ENCODE measurements around the gene SHKBP1. TPM values are rescaled to one million over a fixed set of nuclear protein-coding genes. Genes with fewer than 3 reads are reported as not detected.
"Not testable (repeated sequence)": the region's sequence is repeated elsewhere in the genome, so short reads cannot be mapped to it uniquely, and the experiment has no call there.

SHKBP1 gene
- total RNA-seq, 1 experiment from 2014 or later = 92.9 TPM

DNA sequence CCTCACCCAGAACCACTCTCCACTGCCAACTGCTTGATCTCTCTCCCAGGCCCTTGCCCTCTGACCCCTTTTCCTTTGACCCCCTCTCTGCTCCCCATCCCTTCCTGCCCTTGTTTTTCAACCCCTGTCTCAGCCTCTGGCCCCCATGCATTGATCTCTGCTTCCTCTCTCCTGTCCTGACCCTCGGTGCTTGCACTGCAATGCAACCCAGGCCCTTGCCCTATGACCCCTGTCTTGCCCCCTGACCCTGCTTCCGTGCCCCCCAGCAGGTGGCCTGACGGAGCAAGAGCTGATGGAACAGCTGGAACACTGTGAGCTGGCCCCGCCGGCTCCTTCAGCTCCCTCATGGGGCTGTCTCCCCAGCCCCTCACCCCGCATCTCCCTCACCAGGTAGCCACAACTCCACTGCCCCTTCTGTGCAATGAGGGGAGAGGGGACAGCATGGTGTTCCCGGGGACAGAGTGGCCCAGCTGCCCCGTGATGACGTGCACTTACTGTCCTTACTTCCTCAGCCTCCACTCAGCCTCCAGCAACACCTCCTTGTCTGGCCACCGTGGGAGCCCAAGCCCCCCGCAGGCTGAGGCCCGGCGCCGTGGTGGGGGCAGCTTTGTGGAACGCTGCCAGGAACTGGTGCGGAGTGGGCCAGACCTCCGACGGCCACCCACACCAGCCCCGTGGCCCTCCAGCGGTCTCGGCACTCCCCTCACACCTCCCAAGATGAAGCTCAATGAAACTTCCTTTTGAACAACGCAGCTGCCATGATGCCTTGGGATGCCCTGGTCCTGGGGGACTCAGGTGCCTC is 14.0 kb downstream of the SHKBP1 start:
- Histone ChIP-seq H3K4ac (ENCODE audit: low read depth, low read length) (no peak overlapping the region), H3T11ph (ENCODE audit: low read length) (no peak overlapping the region), H3K79me1 (ENCODE audit: insufficient read depth, low read depth, low read length, poor library complexity, severe bottlenecking) (no peaks in the 10 kb centered on the region), H3K23ac (ENCODE audit: insufficient read length, low read depth, low read length) (no peak overlapping the region), H3K18ac (ENCODE audit: insufficient read length, low read depth, low read length) (no peak overlapping the region), H2BK5ac (ENCODE audit: insufficient read length, low read length) (no peak overlapping the region), H2BK120ac (ENCODE audit: low read depth, low read length, poor library complexity, severe bottlenecking) (no peak overlapping the region), H3K9ac (ENCODE audit: extremely low read depth, insufficient read length, low read length) (no peak overlapping the region), H2BK15ac (ENCODE audit: low read depth, low read length) (no peak overlapping the region), H3K27me3 (ENCODE audit: insufficient read depth, low read length) (no peaks in the 10 kb centered on the region), H3K9me3 (ENCODE audit: control insufficient read depth, low read depth, low read length) (no peaks in the 10 kb centered on the region), H4K8ac (replicated peaks; ENCODE audit: insufficient read length, low read depth, low read length) (no peak overlapping the region), H2AK5ac (ENCODE audit: insufficient read length, low read length) (no peak overlapping the region), H3K14ac (ENCODE audit: insufficient read depth, low read length) (no peak overlapping the region; the same call in 1 of the 2 replicates), H3K4me2 (ENCODE audit: insufficient read depth, insufficient read length, low read length) (no peak overlapping the region), H4K20me1 (ENCODE audit: control insufficient read depth, insufficient read depth, insufficient read length) (no peaks in the 10 kb centered on the region), H3K23me2 (ENCODE audit: insufficient read length, low read depth, low read length, poor library complexity, severe bottlenecking) (peaks cover 5% of the 10 kb centered on the region), H4K5ac (ENCODE audit: insufficient read length, low read depth, low read length) (no peak overlapping the region), H3K79me2 (ENCODE audit: insufficient read depth, low read length) (no peaks in the 10 kb centered on the region), H3K56ac (ENCODE audit: insufficient read length, low read depth, low read length) (no peak overlapping the region), H4K91ac (ENCODE audit: insufficient read length, low read depth, low read length) (no peak overlapping the region), H2AFZ (ENCODE audit: low read length) (no peak overlapping the region), H2BK12ac (ENCODE audit: insufficient read length, low read depth, low read length) (no peak overlapping the region), H3K27ac (ENCODE audit: insufficient read length, low read depth, low read length) (no peak overlapping the region), H2BK20ac (ENCODE audit: low read depth, low read length, poor library complexity, severe bottlenecking) (no peak overlapping the region), H3K4me1 (ENCODE audit: insufficient read depth, low read length) (peaks cover 3% of the 10 kb centered on the region; the same call in 1 of the 2 replicates)
- H3K4me1 Mint-ChIP-seq = peaks cover 10 to 23% of the 10 kb centered on the region in 2 experiments
- peaks cover 15 to 52% (median 31%) of the 10 kb centered on the region in 3 experiments for H3K36me3 Mint-ChIP-seq (ENCODE audit: insufficient read depth in 1 of 3, low read depth in 3 of 3)
- peaks cover 8% of the 10 kb centered on the region for H3K27me3 Mint-ChIP-seq (ENCODE audit: low read depth)
- H3K9me3 Mint-ChIP-seq = no peaks in the 10 kb centered on the region
- H3K4me3 Mint-ChIP-seq = no peak overlapping the region
- TF ChIP-seq CTCF (conservative IDR thresholded peaks at IDR 0.05) = no peak
- DNase-seq = no peak
- H3K27ac Mint-ChIP-seq = no peak overlapping the region
- no CpG with 5 or more reads among the region's 22 CpGs for WGBS (ENCODE audit: extremely low coverage, insufficient read length, low lambda C conversion rate)

- H2AK5ac ChIP-seq (ENCODE audit: insufficient read length, low read length); H3K23ac ChIP-seq (ENCODE audit: insufficient read length, low read depth, low read length); DNase-seq; H4K91ac ChIP-seq (ENCODE audit: insufficient read length, low read depth, low read length); H3K23me2 ChIP-seq (ENCODE audit: insufficient read length, low read depth, low read length, poor library complexity, severe bottlenecking); H3K79me1 ChIP-seq (ENCODE audit: insufficient read depth, low read depth, low read length, poor library complexity, severe bottlenecking); H3K4me3 Mint-ChIP-seq; H2BK12ac ChIP-seq (ENCODE audit: insufficient read length, low read depth, low read length); H3K27me3 ChIP-seq (ENCODE audit: insufficient read depth, low read length); H2BK20ac ChIP-seq (ENCODE audit: low read depth, low read length, poor library complexity, severe bottlenecking); H3K79me2 ChIP-seq (ENCODE audit: insufficient read depth, low read length); H4K8ac ChIP-seq (replicated peaks; ENCODE audit: insufficient read length, low read depth, low read length); H3K14ac ChIP-seq (ENCODE audit: insufficient read depth, low read length); H3K27ac Mint-ChIP-seq; H3K27ac ChIP-seq (ENCODE audit: insufficient read length, low read depth, low read length); H2BK15ac ChIP-seq (ENCODE audit: low read depth, low read length); H2AFZ ChIP-seq (ENCODE audit: low read length); H3K4ac ChIP-seq (ENCODE audit: low read depth, low read length); H3K18ac ChIP-seq (ENCODE audit: insufficient read length, low read depth, low read length); H2BK120ac ChIP-seq (ENCODE audit: low read depth, low read length, poor library complexity, severe bottlenecking); H3K9ac ChIP-seq (ENCODE audit: extremely low read depth, insufficient read length, low read length); H2BK5ac ChIP-seq (ENCODE audit: insufficient read length, low read length); H3K56ac ChIP-seq (ENCODE audit: insufficient read length, low read depth, low read length); H3K9me3 ChIP-seq (ENCODE audit: control insufficient read depth, low read depth, low read length); H3T11ph ChIP-seq (ENCODE audit: low read length); H4K5ac ChIP-seq (ENCODE audit: insufficient read length, low read depth, low read length); H3K4me2 ChIP-seq (ENCODE audit: insufficient read depth, insufficient read length, low read length); H3K4me1 ChIP-seq (ENCODE audit: insufficient read depth, low read length); H4K20me1 ChIP-seq (ENCODE audit: control insufficient read depth, insufficient read depth, insufficient read length); H3K9me3 Mint-ChIP-seq: not testable (repeated sequence)
- no CpG with 5 or more reads among the region's 4 CpGs for WGBS (ENCODE audit: extremely low coverage, insufficient read length, low lambda C conversion rate)
- Mint-ChIP-seq H3K27me3 (ENCODE audit: low read depth) (peaks cover 19% of the 10 kb centered on the region), H3K4me1 (peaks cover 10 to 23% of the 10 kb centered on the region in 2 experiments), H3K36me3 (ENCODE audit: insufficient read depth in 1 of 3, low read depth in 3 of 3) (peaks cover 11 to 42% (median 22%) of the 10 kb centered on the region in 3 experiments)
Observed at GRCh38 chr19:40591724-40592123, 15.1 kb downstream of the SHKBP1 start.
